Prostate gland (tissue), 2 donors: ENCODE measurements around the gene EPHB2.

Experiments used
- CTCF ChIP-seq, 4 experiments: fragments of 200-600 bp in 2 of 4; fragments of 450-650 bp in 2 of 4; sonication (generic) in 2 of 4; IDR thresholded peaks; 1 replicate in 3 of 4; 2 replicates in 1 of 4; pipeline ENCODE4 v1.5.1; 2016 to 2019; ENCODE audit warnings: antibody characterized with exemption in 4 of 4, mild to moderate bottlenecking in 2 of 4, moderate library complexity in 2 of 4
- POLR2AphosphoS5 ChIP-seq: sonication (generic); formaldehyde crosslinking; IDR thresholded peaks from one replicate; pipeline ENCODE4 v1.6.1; 2017; ENCODE audit warnings: antibody characterized with exemption

- TF ChIP-seq CTCF (IDR thresholded peaks at IDR 0.05) = no peak
- TF ChIP-seq POLR2AphosphoS5 = no peak
These were observed 97.6 kb downstream of the EPHB2 start for GRCh38 chr1:22808186-22808675.
